Activated naive CD4-positive, alpha-beta T cell treated with anti-CD3 and anti-CD28 coated beads, Interleukin-2, amount 50 U/mL, for 16 hours (primary cell): ENCODE measurements around the gene RRH.

Experiments used
- DNase-seq: peaks from one replicate; pipeline ENCODE4 v3.0.0-alpha.2; 2020

The RRH gene

DNA sequence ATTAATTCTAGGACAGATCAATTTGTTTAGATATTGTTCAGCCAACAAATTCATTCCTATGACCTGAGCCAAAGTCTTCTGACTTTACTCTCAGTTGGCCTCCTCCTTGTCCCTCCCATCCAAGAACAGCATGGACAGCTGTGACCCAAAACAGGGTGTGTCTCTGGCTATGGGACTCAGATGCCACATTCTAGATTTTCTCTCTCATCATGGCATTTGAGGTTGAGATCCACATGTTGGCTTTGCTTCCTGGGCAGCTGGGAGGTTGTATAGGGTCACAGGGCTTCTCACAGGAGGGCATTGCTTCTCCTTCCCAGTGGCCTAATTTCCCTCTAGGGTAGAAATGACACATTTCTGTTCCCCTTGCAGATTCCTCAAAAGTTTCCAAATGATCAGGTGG, 62.3 kb downstream of the RRH start:
- DNase-seq, result no peak
